Measurements from ENCODE around the gene TIMM29. TPM values are rescaled to one million over a fixed set of nuclear protein-coding genes. Genes with fewer than 3 reads are reported as not detected.
"Not testable (repeated sequence)": the region's sequence is repeated elsewhere in the genome, so short reads cannot be mapped to it uniquely, and the experiment has no call there.

The TIMM29 gene
- total RNA-seq, 1 donor from 2014 or later = 42.1 TPM

- Histone ChIP-seq H3K36me3 (ENCODE audit: control insufficient read depth, insufficient read depth, low read length) (peaks cover 23% of the 10 kb centered on the region), H3K27me3 (ENCODE audit: control insufficient read depth, insufficient read depth, low read length) (no peaks in the 10 kb centered on the region), H3K4me3 (ENCODE audit: low read depth, low read length) (no peak overlapping the region)
- FAIRE-seq (no peak), DNase-seq (ENCODE audit: low read depth) (no peak)
- no peak for TF ChIP-seq CTCF (IDR thresholded peaks at IDR 0.05; ENCODE audit: insufficient read depth, low read length, severe bottlenecking)
Observed at GRCh38 chr19:10924597-10924996, 4.0 kb upstream of the TIMM29 start.

GRCh38 chr19:10927730-10928562, 665 bp upstream of the TIMM29 start:
- DNase-seq (ENCODE audit: low read depth) (no peak), FAIRE-seq (no peak)
- Histone ChIP-seq H3K36me3 (ENCODE audit: control insufficient read depth, insufficient read depth, low read length) (peaks cover 18% of the 10 kb centered on the region), H3K4me3 (ENCODE audit: low read depth, low read length) (peak overlapping the region; percentile 95), H3K27me3 (ENCODE audit: control insufficient read depth, insufficient read depth, low read length) (no peaks in the 10 kb centered on the region)
- no peak for TF ChIP-seq CTCF (IDR thresholded peaks at IDR 0.05; ENCODE audit: insufficient read depth, low read length, severe bottlenecking)

GRCh38 chr19:10929402-10929794, 787 bp downstream of the TIMM29 start:
- DNase-seq (ENCODE audit: low read depth) (no peak), FAIRE-seq (no peak)
- TF ChIP-seq CTCF (IDR thresholded peaks at IDR 0.05; ENCODE audit: insufficient read depth, low read length, severe bottlenecking) = no peak
- Histone ChIP-seq H3K27me3 (ENCODE audit: control insufficient read depth, insufficient read depth, low read length) (no peaks in the 10 kb centered on the region), H3K36me3 (ENCODE audit: control insufficient read depth, insufficient read depth, low read length) (peaks cover 9% of the 10 kb centered on the region), H3K4me3 (ENCODE audit: low read depth, low read length) (peak overlapping the region; percentile 95)

- no peak overlapping the region for H3K4me3 ChIP-seq (ENCODE audit: low read depth, low read length)
- no peaks in the 10 kb centered on the region for H3K27me3 ChIP-seq (ENCODE audit: control insufficient read depth, insufficient read depth, low read length)
- H3K36me3 ChIP-seq (ENCODE audit: control insufficient read depth, insufficient read depth, low read length) = peaks cover 2% of the 10 kb centered on the region
- FAIRE-seq (no peak), DNase-seq (ENCODE audit: low read depth) (no peak)
- no peak for TF ChIP-seq CTCF (IDR thresholded peaks at IDR 0.05; ENCODE audit: insufficient read depth, low read length, severe bottlenecking)
Observed at GRCh38 chr19:10935371-10936059, 6.9 kb downstream of the TIMM29 start.

- FAIRE-seq (no peak), DNase-seq (ENCODE audit: low read depth) (peak; percentile 75)
Observed at GRCh38 chr19:10936661-10937084, 8.1 kb downstream of the TIMM29 start.

GRCh38 chr19:10941649-10942048, 13.0 kb downstream of the TIMM29 start:
- DNase-seq (ENCODE audit: low read depth); H3K4me3 ChIP-seq (ENCODE audit: low read depth, low read length); H3K36me3 ChIP-seq (ENCODE audit: control insufficient read depth, insufficient read depth, low read length); FAIRE-seq; H3K27me3 ChIP-seq (ENCODE audit: control insufficient read depth, insufficient read depth, low read length): not testable (repeated sequence)

More at GRCh38 chr19:10936661-10937084, 8.1 kb downstream of the TIMM29 start:
- Histone ChIP-seq H3K4me3 (ENCODE audit: low read depth, low read length) (no peak overlapping the region), H3K27me3 (ENCODE audit: control insufficient read depth, insufficient read depth, low read length) (no peaks in the 10 kb centered on the region), H3K36me3 (ENCODE audit: control insufficient read depth, insufficient read depth, low read length) (peaks cover 2% of the 10 kb centered on the region)
- TF ChIP-seq CTCF (IDR thresholded peaks at IDR 0.05; ENCODE audit: insufficient read depth, low read length, severe bottlenecking) = peak; percentile 65

GRCh38 chr19:10943412-10943811, 14.8 kb downstream of the TIMM29 start:
- not testable (repeated sequence) for DNase-seq (ENCODE audit: low read depth); H3K36me3 ChIP-seq (ENCODE audit: control insufficient read depth, insufficient read depth, low read length); FAIRE-seq; H3K4me3 ChIP-seq (ENCODE audit: low read depth, low read length); H3K27me3 ChIP-seq (ENCODE audit: control insufficient read depth, insufficient read depth, low read length)
